Measurements from ENCODE around the gene SEC24B.

SEC24B gene

GRCh38 chr4:109410226-109410625 is 23.4 kb upstream of the SEC24B start:
- Histone ChIP-seq H3K27me3 (ENCODE audit: insufficient read depth, low read length) (no peaks in the 10 kb centered on the region), H2AFZ (ENCODE audit: low read length, unreplicated experiment) (no peak overlapping the region), H3K36me3 (ENCODE audit: insufficient read depth, low read length) (no peaks in the 10 kb centered on the region), H3K79me2 (ENCODE audit: control insufficient read depth, insufficient read depth, low read length, unreplicated experiment) (no peaks in the 10 kb centered on the region), H3K4me1 (ENCODE audit: control insufficient read depth, insufficient read depth, low read length, unreplicated experiment) (no peaks in the 10 kb centered on the region), H3K27ac (ENCODE audit: low read depth, low read length) (no peak overlapping the region), H3K4me3 (ENCODE audit: low read depth, low read length) (no peak overlapping the region)

GRCh38 chr4:109410776-109411175 is 22.8 kb upstream of the SEC24B start:
- Histone ChIP-seq H3K4me1 (ENCODE audit: control insufficient read depth, insufficient read depth, low read length, unreplicated experiment) (no peaks in the 10 kb centered on the region), H3K36me3 (ENCODE audit: insufficient read depth, low read length) (no peaks in the 10 kb centered on the region), H3K79me2 (ENCODE audit: control insufficient read depth, insufficient read depth, low read length, unreplicated experiment) (no peaks in the 10 kb centered on the region), H3K27me3 (ENCODE audit: insufficient read depth, low read length) (no peaks in the 10 kb centered on the region), H3K4me3 (ENCODE audit: low read depth, low read length) (no peak overlapping the region), H3K27ac (ENCODE audit: low read depth, low read length) (no peak overlapping the region), H2AFZ (ENCODE audit: low read length, unreplicated experiment) (no peak overlapping the region)

GRCh38 chr4:109411964-109412363 is 21.7 kb upstream of the SEC24B start:
- no peaks in the 10 kb centered on the region for H3K4me1 ChIP-seq (ENCODE audit: control insufficient read depth, insufficient read depth, low read length, unreplicated experiment)
- H2AFZ ChIP-seq (ENCODE audit: low read length, unreplicated experiment), result no peak overlapping the region
- no peaks in the 10 kb centered on the region for H3K79me2 ChIP-seq (ENCODE audit: control insufficient read depth, insufficient read depth, low read length, unreplicated experiment)
- H3K27me3 ChIP-seq (ENCODE audit: insufficient read depth, low read length), result no peaks in the 10 kb centered on the region
- H3K36me3 ChIP-seq (ENCODE audit: insufficient read depth, low read length), result no peaks in the 10 kb centered on the region
- no peak overlapping the region for H3K27ac ChIP-seq (ENCODE audit: low read depth, low read length)
- H3K4me3 ChIP-seq (ENCODE audit: low read depth, low read length), result no peak overlapping the region

GRCh38 chr4:109412776-109413175 is 20.8 kb upstream of the SEC24B start:
- Histone ChIP-seq H3K27ac (ENCODE audit: low read depth, low read length) (no peak overlapping the region), H3K27me3 (ENCODE audit: insufficient read depth, low read length) (no peaks in the 10 kb centered on the region), H3K4me1 (ENCODE audit: control insufficient read depth, insufficient read depth, low read length, unreplicated experiment) (no peaks in the 10 kb centered on the region), H2AFZ (ENCODE audit: low read length, unreplicated experiment) (no peak overlapping the region), H3K4me3 (ENCODE audit: low read depth, low read length) (no peak overlapping the region), H3K36me3 (ENCODE audit: insufficient read depth, low read length) (no peaks in the 10 kb centered on the region), H3K79me2 (ENCODE audit: control insufficient read depth, insufficient read depth, low read length, unreplicated experiment) (no peaks in the 10 kb centered on the region)

GRCh38 chr4:109414938-109415337 is 18.7 kb upstream of the SEC24B start:
- Histone ChIP-seq H2AFZ (ENCODE audit: low read length, unreplicated experiment) (no peak overlapping the region), H3K36me3 (ENCODE audit: insufficient read depth, low read length) (no peaks in the 10 kb centered on the region), H3K4me3 (ENCODE audit: low read depth, low read length) (no peak overlapping the region), H3K79me2 (ENCODE audit: control insufficient read depth, insufficient read depth, low read length, unreplicated experiment) (no peaks in the 10 kb centered on the region), H3K27me3 (ENCODE audit: insufficient read depth, low read length) (no peaks in the 10 kb centered on the region), H3K4me1 (ENCODE audit: control insufficient read depth, insufficient read depth, low read length, unreplicated experiment) (no peaks in the 10 kb centered on the region), H3K27ac (ENCODE audit: low read depth, low read length) (no peak overlapping the region)

- Histone ChIP-seq H3K4me3 (ENCODE audit: low read depth, low read length) (no peak overlapping the region), H3K4me1 (ENCODE audit: control insufficient read depth, insufficient read depth, low read length, unreplicated experiment) (no peaks in the 10 kb centered on the region), H3K36me3 (ENCODE audit: insufficient read depth, low read length) (no peaks in the 10 kb centered on the region), H3K27ac (ENCODE audit: low read depth, low read length) (no peak overlapping the region), H3K79me2 (ENCODE audit: control insufficient read depth, insufficient read depth, low read length, unreplicated experiment) (no peaks in the 10 kb centered on the region), H2AFZ (ENCODE audit: low read length, unreplicated experiment) (no peak overlapping the region), H3K27me3 (ENCODE audit: insufficient read depth, low read length) (no peaks in the 10 kb centered on the region)
Observed at GRCh38 chr4:109418588-109418987, 15.0 kb upstream of the SEC24B start.

- Histone ChIP-seq H3K27ac (ENCODE audit: low read depth, low read length) (no peak overlapping the region), H3K27me3 (ENCODE audit: insufficient read depth, low read length) (no peaks in the 10 kb centered on the region), H2AFZ (ENCODE audit: low read length, unreplicated experiment) (no peak overlapping the region), H3K79me2 (ENCODE audit: control insufficient read depth, insufficient read depth, low read length, unreplicated experiment) (no peaks in the 10 kb centered on the region), H3K4me1 (ENCODE audit: control insufficient read depth, insufficient read depth, low read length, unreplicated experiment) (no peaks in the 10 kb centered on the region), H3K4me3 (ENCODE audit: low read depth, low read length) (no peak overlapping the region), H3K36me3 (ENCODE audit: insufficient read depth, low read length) (no peaks in the 10 kb centered on the region)
Observed at GRCh38 chr4:109419679-109420078, 13.9 kb upstream of the SEC24B start.

- no peaks in the 10 kb centered on the region for H3K4me1 ChIP-seq (ENCODE audit: control insufficient read depth, insufficient read depth, low read length, unreplicated experiment)
- no peaks in the 10 kb centered on the region for H3K36me3 ChIP-seq (ENCODE audit: insufficient read depth, low read length)
- no peak overlapping the region for H3K4me3 ChIP-seq (ENCODE audit: low read depth, low read length)
- H3K79me2 ChIP-seq (ENCODE audit: control insufficient read depth, insufficient read depth, low read length, unreplicated experiment), result no peaks in the 10 kb centered on the region
- no peak overlapping the region for H3K27ac ChIP-seq (ENCODE audit: low read depth, low read length)
- no peaks in the 10 kb centered on the region for H3K27me3 ChIP-seq (ENCODE audit: insufficient read depth, low read length)
- H2AFZ ChIP-seq (ENCODE audit: low read length, unreplicated experiment), result no peak overlapping the region
Observed at GRCh38 chr4:109424093-109424841, 9.3 kb upstream of the SEC24B start.

- Histone ChIP-seq H2AFZ (ENCODE audit: low read length, unreplicated experiment) (no peak overlapping the region), H3K27me3 (ENCODE audit: insufficient read depth, low read length) (no peaks in the 10 kb centered on the region), H3K4me3 (ENCODE audit: low read depth, low read length) (no peak overlapping the region), H3K4me1 (ENCODE audit: control insufficient read depth, insufficient read depth, low read length, unreplicated experiment) (no peaks in the 10 kb centered on the region), H3K27ac (ENCODE audit: low read depth, low read length) (no peak overlapping the region), H3K36me3 (ENCODE audit: insufficient read depth, low read length) (no peaks in the 10 kb centered on the region), H3K79me2 (ENCODE audit: control insufficient read depth, insufficient read depth, low read length, unreplicated experiment) (no peaks in the 10 kb centered on the region)
Observed at GRCh38 chr4:109425405-109425804, 8.2 kb upstream of the SEC24B start.

- peaks cover 34% of the 10 kb centered on the region for H3K79me2 ChIP-seq (ENCODE audit: control insufficient read depth, insufficient read depth, low read length, unreplicated experiment)
- no peak overlapping the region for H3K27ac ChIP-seq (ENCODE audit: low read depth, low read length)
- no peak overlapping the region for H3K4me3 ChIP-seq (ENCODE audit: low read depth, low read length)
- no peak overlapping the region for H2AFZ ChIP-seq (ENCODE audit: low read length, unreplicated experiment)
- H3K4me1 ChIP-seq (ENCODE audit: control insufficient read depth, insufficient read depth, low read length, unreplicated experiment), result peaks cover 13% of the 10 kb centered on the region
- no peaks in the 10 kb centered on the region for H3K27me3 ChIP-seq (ENCODE audit: insufficient read depth, low read length)
- H3K36me3 ChIP-seq (ENCODE audit: insufficient read depth, low read length), result 0 out of 2 replicates have a peak, but pooled peaks cover 5% of the 10 kb centered on the region
Observed at GRCh38 chr4:109429545-109429944, 4.1 kb upstream of the SEC24B start.

GRCh38 chr4:109432203-109432602 is 1.4 kb upstream of the SEC24B start:
- Histone ChIP-seq H3K36me3 (ENCODE audit: insufficient read depth, low read length) (0 out of 2 replicates have a peak, but pooled peaks cover 5% of the 10 kb centered on the region), H3K79me2 (ENCODE audit: control insufficient read depth, insufficient read depth, low read length, unreplicated experiment) (peaks cover 60% of the 10 kb centered on the region), H2AFZ (ENCODE audit: low read length, unreplicated experiment) (peak overlapping the region; percentile 58), H3K27ac (ENCODE audit: low read depth, low read length) (peak overlapping the region; percentile 56; the same call in 1 of the 2 replicates), H3K4me3 (ENCODE audit: low read depth, low read length) (peak overlapping the region; percentile 100), H3K27me3 (ENCODE audit: insufficient read depth, low read length) (no peaks in the 10 kb centered on the region), H3K4me1 (ENCODE audit: control insufficient read depth, insufficient read depth, low read length, unreplicated experiment) (peaks cover 31% of the 10 kb centered on the region)

Measured in ACC112 (cell line).